HepG2 (cell line): ENCODE measurements around the gene FAM222B. TPM values are rescaled to one million over a fixed set of nuclear protein-coding genes. Genes with fewer than 3 reads are reported as not detected.

ENCODE experiments used
- FOXP1 ChIP-seq, 2 experiments: fragments of 450-650 bp in 1 of 2; IDR thresholded peaks; 2 replicates each; pipeline ENCODE4 v1.6.1; 2017 to 2018; ENCODE audit warnings: antibody characterized with exemption in 1 of 2
- NCOR1 ChIP-seq: fragments of 200-600 bp; sonication (generic); IDR thresholded peaks from 2 replicates; pipeline ENCODE4 v1.7.0; 2017; ENCODE audit warnings: antibody characterized with exemption, low read length, borderline replicate concordance
- REXO4 ChIP-seq: sonication (generic); formaldehyde crosslinking; IDR thresholded peaks from 2 replicates; pipeline ENCODE4 v1.8.0; 2022; ENCODE audit warnings: missing genetic modification reagents, mild to moderate bottlenecking, borderline replicate concordance
- SAP130 ChIP-seq: IDR thresholded peaks from 2 replicates; pipeline ENCODE4 v1.6.1; 2016; ENCODE audit warnings: low read depth
- SRY ChIP-seq: sonication (generic); formaldehyde crosslinking; IDR thresholded peaks from 2 replicates; pipeline ENCODE4 v1.8.0; 2022; ENCODE audit warnings: mild to moderate bottlenecking, missing genetic modification reagents
- STAG1 ChIP-seq: sonication (generic); formaldehyde crosslinking; IDR thresholded peaks from 2 replicates; pipeline ENCODE4 v1.4.0; 2020; ENCODE audit warnings: missing genetic modification reagents
- TARDBP ChIP-seq: sonication (generic); formaldehyde crosslinking; IDR thresholded peaks from 2 replicates; pipeline ENCODE4 v1.8.0; 2022; ENCODE audit warnings: mild to moderate bottlenecking, missing genetic modification reagents
- THAP7 ChIP-seq: sonication (generic); formaldehyde crosslinking; IDR thresholded peaks from 2 replicates; pipeline ENCODE4 v1.8.1; 2023; ENCODE audit warnings: mild to moderate bottlenecking, missing genetic modification reagents
- ZBTB8A ChIP-seq: sonication (generic); formaldehyde crosslinking; IDR thresholded peaks from 2 replicates; pipeline ENCODE4 v1.4.0; 2020; ENCODE audit warnings: mild to moderate bottlenecking, low read depth, missing genetic modification reagents, borderline replicate concordance
- ZMAT5 ChIP-seq: sonication (generic); formaldehyde crosslinking; IDR thresholded peaks from 2 replicates; pipeline ENCODE4 v1.5.0; 2020; ENCODE audit warnings: mild to moderate bottlenecking, low read depth, missing genetic modification reagents, borderline replicate concordance
- ZNF207 ChIP-seq: fragments of 450-650 bp; IDR thresholded peaks from 2 replicates; pipeline ENCODE4 v1.6.1; 2016; ENCODE audit warnings: antibody characterized with exemption, borderline replicate concordance
- ZNF33A ChIP-seq: sonication (generic); formaldehyde crosslinking; IDR thresholded peaks from 2 replicates; pipeline ENCODE4 v1.5.1; 2020; ENCODE audit warnings: missing genetic modification reagents, mild to moderate bottlenecking, moderate library complexity, borderline replicate concordance
- ZNF512B ChIP-seq: sonication (generic); formaldehyde crosslinking; IDR thresholded peaks from 2 replicates; pipeline ENCODE4 v1.5.1; 2020; ENCODE audit warnings: missing genetic modification reagents, mild to moderate bottlenecking, borderline replicate concordance
- ZNF609 ChIP-seq: sonication (generic); formaldehyde crosslinking; IDR thresholded peaks from 2 replicates; pipeline ENCODE4 v1.4.0; 2020; ENCODE audit warnings: mild to moderate bottlenecking, missing genetic modification reagents, borderline replicate concordance
- ZNF777 ChIP-seq: sonication (generic); formaldehyde crosslinking; IDR thresholded peaks from 2 replicates; pipeline ENCODE4 v1.4.0; 2020; ENCODE audit warnings: missing genetic modification reagents
- ZXDC ChIP-seq: sonication (generic); formaldehyde crosslinking; IDR thresholded peaks from 2 replicates; pipeline ENCODE4 v1.5.0; 2020; ENCODE audit warnings: mild to moderate bottlenecking, missing genetic modification reagents
- polyA plus RNA-seq, 8 experiments: library from polyadenylated mRNA; depleted of rRNA in 3 of 8; stranded (reverse) in 7 of 8; unstranded in 1 of 8; fragments of >200 nt; fragmentation: Illumina TruSeq in 4 of 8; extraction: Trizol in 4 of 8; gene quantifications; 2 replicates each; pipeline versions ENCODE4 v1.2.1 to v1.2.3, GENCODE V29; 2011 to 2016; ENCODE audit warnings: low read depth in 4 of 8, missing spikeins in 1 of 8, mixed read lengths in 1 of 8; ENCODE audit not compliant: insufficient read depth in 1 of 8
- total RNA-seq, 5 experiments: library from RNA; depleted of rRNA; stranded (reverse); fragments of >200 nt; fragmentation: Illumina TruSeq; extraction: Trizol; gene quantifications; 2 replicates each; pipeline ENCODE4 v1.2.3, GENCODE V29; 2016; ENCODE audit warnings: low read depth in 1 of 5

Gene FAM222B
- total and polyA plus RNA-seq, 2 of the 13 experiments (the other 11 are each of a cell fraction or from before 2014, with no cell fraction given) = 3.5 to 7.3 TPM

GRCh38 chr17:28854457-28855335, 12.1 kb upstream of the FAM222B start, which contains the start of gene ERAL1 (continued):
- TF ChIP-seq ZNF512B (CRISPR knock-in tag) (no peak), ZMAT5 (CRISPR knock-in tag) (no peak), SAP130 (peak; percentile 92), FOXP1 (IDR thresholded peaks at IDR 0.05) (no peak), FOXP1 (CRISPR knock-in tag; IDR thresholded peaks at IDR 0.05) (no peak), REXO4 (no peak), ZXDC (CRISPR knock-in tag) (no peak), ZNF777 (CRISPR knock-in tag) (0 out of 2 replicates have a peak, but pooled peaks have one; percentile 15), ZNF609 (no peak), THAP7 (peak; percentile 45; the same call in 1 of the 2 replicates), ZBTB8A (no peak), STAG1 (CRISPR knock-in tag) (peak; percentile 26; the same call in 1 of the 2 replicates), ZNF207 (no peak), TARDBP (peak; percentile 47; the same call in 1 of the 2 replicates), NCOR1 (no peak), SRY (CRISPR knock-in tag) (peak; percentile 23; the same call in 1 of the 2 replicates), ZNF33A (CRISPR knock-in tag) (no peak)
